Measurements from ENCODE around the gene C13orf46. TPM values are rescaled to one million over a fixed set of nuclear protein-coding genes. Genes with fewer than 3 reads are reported as not detected.

Gene C13orf46
- total RNA-seq, 2 donors from 2014 or later = 0.24 to 0.44 TPM

- H3K9ac ChIP-seq (ENCODE audit: low read depth in 2 of 2, low read length in 2 of 2) = peak overlapping the region in 1 of 2 donors; percentile 46
- TF ChIP-seq CTCF (IDR thresholded peaks at IDR 0.05) = no peak
Observed at GRCh38 chr13:113970810-113971470, 2.9 kb downstream of the C13orf46 start.

DNA sequence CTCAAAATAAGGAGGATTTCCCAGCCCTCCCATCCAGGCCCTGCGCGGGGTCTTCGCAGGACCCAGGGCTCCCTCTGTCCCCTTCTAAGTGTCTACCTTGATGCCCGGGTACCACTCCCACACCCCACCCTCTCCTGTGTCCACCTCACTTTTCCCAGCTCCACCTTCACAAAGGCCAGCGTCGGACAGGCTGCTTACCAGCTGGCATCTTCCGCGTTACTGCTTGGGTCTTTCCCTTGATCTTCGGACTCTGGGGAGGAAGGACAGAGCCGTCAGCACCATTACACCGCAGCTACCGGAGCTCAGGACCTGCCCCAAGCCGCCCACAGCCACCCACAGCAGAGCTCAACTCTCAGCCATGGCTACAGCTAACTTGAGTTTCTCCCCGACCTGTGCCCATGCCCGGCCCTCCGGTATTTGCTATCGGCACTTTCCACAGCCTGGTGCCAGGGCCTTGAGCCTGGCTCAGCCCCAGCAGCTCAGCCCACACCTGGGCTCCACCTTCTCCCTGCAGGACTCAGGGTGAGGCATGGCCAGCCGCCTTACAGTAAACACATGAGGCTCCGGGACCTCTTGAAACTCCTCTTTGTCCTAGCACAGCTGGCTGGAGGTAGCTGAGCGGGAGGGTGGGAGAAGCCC lies 3.8 kb downstream of the C13orf46 start:
- peak overlapping the region; percentile 63 for H3K27ac ChIP-seq
- H3K4me1 ChIP-seq = peaks cover 7% of the 10 kb centered on the region
- peak overlapping the region; percentile 5 for H3K4me3 ChIP-seq
- no peaks in the 10 kb centered on the region for H3K9me3 ChIP-seq
- H3K36me3 ChIP-seq = no peaks in the 10 kb centered on the region
- intact Hi-C loops (cut with DNase I) = no loop called here
- TF ChIP-seq CTCF (IDR thresholded peaks at IDR 0.05) = no peak
- peak; percentile 70 for DNase-seq
- no peaks in the 10 kb centered on the region for H3K27me3 ChIP-seq
- peak overlapping the region in 1 of 2 donors; percentile 46 for H3K9ac ChIP-seq (ENCODE audit: low read depth in 2 of 2, low read length in 2 of 2)

More at GRCh38 chr13:113970810-113971470, 2.9 kb downstream of the C13orf46 start:
- Histone ChIP-seq H3K36me3 (no peaks in the 10 kb centered on the region), H3K4me1 (peaks cover 7% of the 10 kb centered on the region), H3K27ac (peak overlapping the region; percentile 63), H3K4me3 (no peak overlapping the region), H3K27me3 (no peaks in the 10 kb centered on the region), H3K9me3 (no peaks in the 10 kb centered on the region)
- peak; percentile 46 for DNase-seq
- intact Hi-C loops (cut with DNase I) = no loop called here

DNA sequence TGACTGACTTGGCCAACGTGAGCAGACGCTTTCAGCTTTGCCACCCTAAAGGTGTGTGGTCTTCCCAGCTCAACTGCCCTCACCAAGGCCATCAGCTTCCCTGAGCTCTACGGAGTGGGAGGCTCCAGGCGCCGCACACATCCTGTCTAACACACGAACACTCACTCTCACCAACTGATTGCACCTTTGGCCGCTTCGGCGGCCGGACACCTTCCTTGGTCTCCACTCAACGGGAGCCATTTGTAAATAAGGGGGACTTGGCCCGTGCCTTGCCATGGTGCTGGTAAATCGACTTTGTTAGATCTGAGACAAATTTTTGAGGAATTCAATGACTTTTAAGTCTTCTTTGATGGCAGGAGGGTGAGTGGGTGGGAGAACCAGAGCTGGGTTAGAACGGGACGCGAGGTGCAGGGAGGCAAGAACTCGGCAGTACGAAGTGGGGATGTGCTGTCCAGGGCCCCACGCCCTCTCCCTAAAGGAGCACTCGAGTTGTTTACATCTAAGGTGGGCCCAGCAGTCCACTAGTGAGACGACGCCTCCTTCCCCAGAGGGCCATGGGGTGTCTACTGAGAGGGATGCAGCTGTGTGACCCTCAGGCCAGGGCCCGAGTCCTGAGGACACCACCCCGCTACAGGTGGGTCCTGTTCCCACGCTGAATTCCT lies 4.4 kb downstream of the C13orf46 start:
- H3K36me3 ChIP-seq = no peaks in the 10 kb centered on the region
- DNase-seq = no peak
- no peak overlapping the region for H3K4me3 ChIP-seq
- peak overlapping the region in 1 of 2 donors; percentile 46 for H3K9ac ChIP-seq (ENCODE audit: low read depth in 2 of 2, low read length in 2 of 2)
- H3K9me3 ChIP-seq = no peaks in the 10 kb centered on the region
- no peaks in the 10 kb centered on the region for H3K27me3 ChIP-seq
- intact Hi-C loops (cut with DNase I) = no loop called here
- TF ChIP-seq CTCF (IDR thresholded peaks at IDR 0.05) = no peak
- H3K4me1 ChIP-seq = peaks cover 7% of the 10 kb centered on the region
- H3K27ac ChIP-seq = peak overlapping the region; percentile 63

DNA sequence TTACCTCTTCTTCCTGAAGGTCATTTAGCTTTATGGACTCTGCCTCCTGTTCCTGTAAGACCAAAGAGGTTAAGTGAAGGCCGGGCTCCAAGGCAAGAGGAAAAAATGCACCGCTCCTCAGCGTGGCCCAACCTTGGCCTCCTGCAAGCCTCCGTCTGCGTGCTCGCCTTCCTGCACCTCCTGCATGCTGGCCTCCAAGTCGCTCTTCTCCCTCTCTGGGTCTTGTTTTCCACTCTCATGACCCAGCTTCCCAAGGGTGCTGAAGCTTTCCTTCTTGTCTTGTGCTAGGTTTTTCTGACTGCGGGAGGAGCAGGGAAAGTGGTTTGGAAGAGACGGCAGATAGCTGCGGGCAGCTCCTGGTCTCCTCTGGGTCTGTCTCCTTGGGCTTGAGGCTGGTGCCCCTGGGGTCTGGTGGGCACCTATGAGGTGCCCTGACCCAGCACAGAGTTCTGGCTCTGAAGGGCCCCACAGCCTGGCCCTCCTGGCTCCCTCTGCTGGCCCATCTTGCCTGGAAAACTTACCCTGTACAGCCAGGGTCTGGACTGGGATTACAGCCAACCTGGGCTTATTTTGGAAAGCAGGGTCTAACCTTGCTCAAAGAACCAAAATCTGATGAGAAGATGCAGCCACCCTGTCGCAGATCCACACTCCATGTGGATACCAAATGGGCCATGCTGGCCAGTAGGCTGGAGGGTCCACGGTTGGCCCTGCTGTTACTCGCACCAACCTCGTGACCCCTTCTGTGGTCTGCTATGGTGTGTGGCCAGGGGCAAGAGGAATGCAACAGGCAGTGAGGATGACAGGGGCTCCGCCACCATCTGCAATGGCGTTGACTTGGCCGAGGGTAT lies 5.2 kb downstream of the C13orf46 start:
- H3K36me3 ChIP-seq = no peaks in the 10 kb centered on the region
- intact Hi-C loops (cut with DNase I) = no loop called here
- H3K27ac ChIP-seq = no peak overlapping the region
- H3K4me3 ChIP-seq = no peak overlapping the region
- TF ChIP-seq CTCF (IDR thresholded peaks at IDR 0.05) = no peak
- no peaks in the 10 kb centered on the region for H3K27me3 ChIP-seq
- H3K9ac ChIP-seq (ENCODE audit: low read depth in 2 of 2, low read length in 2 of 2) = no peak overlapping the region
- no peaks in the 10 kb centered on the region for H3K9me3 ChIP-seq
- DNase-seq = no peak
- H3K4me1 ChIP-seq = peaks cover 7% of the 10 kb centered on the region

All from colonic mucosa (tissue), 4 donors.